ENCODE measurements around the gene WWOX. TPM values are rescaled to one million over a fixed set of nuclear protein-coding genes. Genes with fewer than 3 reads are reported as not detected.

Gene WWOX
- polyA plus RNA-seq, 1 donor (not counting 4 experiments of a cell fraction or from before 2014, with no cell fraction given) = 5.1 TPM

- Histone ChIP-seq H3K4me1 (ENCODE audit: control insufficient read depth, extremely low read depth, insufficient read depth, low read length) (no peaks in the 10 kb centered on the region), H3K9me3 (ENCODE audit: control insufficient read depth, low read depth, low read length) (no peaks in the 10 kb centered on the region), H3K4me2 (ENCODE audit: control insufficient read depth, extremely low read depth, insufficient read depth, low read depth, low read length) (no peak overlapping the region), H2AFZ (ENCODE audit: control insufficient read depth, low read length) (no peak overlapping the region), H3K9ac (ENCODE audit: control insufficient read depth, extremely low read depth, insufficient read depth, low read length) (no peak overlapping the region), H3K9me1 (ENCODE audit: control insufficient read depth, extremely low read depth, insufficient read depth, low read length) (no peaks in the 10 kb centered on the region), H3K36me3 (ENCODE audit: control insufficient read depth in 2 of 2, extremely low read depth in 1 of 2, insufficient read depth in 2 of 2, low read length in 2 of 2) (no peaks in the 10 kb centered on the region), H3K27ac (ENCODE audit: control insufficient read depth, insufficient read depth, low read length) (no peak overlapping the region), H4K20me1 (ENCODE audit: control insufficient read depth, extremely low read depth, insufficient read depth, low read length) (no peaks in the 10 kb centered on the region), H3K27me3 (ENCODE audit: control insufficient read depth, extremely low read depth, insufficient read depth, low read length) (peaks cover 3% of the 10 kb centered on the region), H3K4me3 (ENCODE audit: control insufficient read depth in 2 of 3, extremely low read depth in 1 of 3, insufficient read depth in 2 of 3, low read depth in 1 of 3, low read length in 3 of 3) (no peak overlapping the region), H3K79me2 (ENCODE audit: control insufficient read depth, insufficient read depth, low read length) (no peaks in the 10 kb centered on the region)
- dilution Hi-C loops (cut with MboI; ENCODE audit: extremely low pct_ligation_motif_present, low sequenced_read_pairs) = no loop called here
- TF ChIP-seq CTCF (optimal IDR thresholded peaks at IDR 0.05 in 1 of 3, IDR thresholded peaks at IDR 0.05 in 1 of 3, conservative IDR thresholded peaks at IDR 0.05 in 1 of 3; ENCODE audit: extremely low read depth in 1 of 3, insufficient read depth in 2 of 3, low read length in 3 of 3) (no peak), EZH2 (IDR thresholded peaks at IDR 0.05; ENCODE audit: low read length) (no peak)
- no peak for DNase-seq (ENCODE audit: low read depth, low spot score)
- FAIRE-seq = no peak
Measured at GRCh38 chr16:79001156-79001967, 901.9 kb downstream of the WWOX start.

- dilution Hi-C loops (cut with MboI; ENCODE audit: extremely low pct_ligation_motif_present, low sequenced_read_pairs) = no loop called here
Measured at GRCh38 chr16:79003026-79003609, 903.7 kb downstream of the WWOX start.

More at GRCh38 chr16:79003026-79003609, 903.7 kb downstream of the WWOX start:
- DNase-seq (ENCODE audit: low read depth, low spot score) (no peak), FAIRE-seq (no peak)
- Histone ChIP-seq H3K79me2 (ENCODE audit: control insufficient read depth, insufficient read depth, low read length) (no peaks in the 10 kb centered on the region), H2AFZ (ENCODE audit: control insufficient read depth, low read length) (no peak overlapping the region), H3K9ac (ENCODE audit: control insufficient read depth, extremely low read depth, insufficient read depth, low read length) (no peak overlapping the region), H3K9me1 (ENCODE audit: control insufficient read depth, extremely low read depth, insufficient read depth, low read length) (no peaks in the 10 kb centered on the region), H3K36me3 (ENCODE audit: control insufficient read depth in 2 of 2, extremely low read depth in 1 of 2, insufficient read depth in 2 of 2, low read length in 2 of 2) (no peaks in the 10 kb centered on the region), H3K4me3 (ENCODE audit: control insufficient read depth in 2 of 3, extremely low read depth in 1 of 3, insufficient read depth in 2 of 3, low read depth in 1 of 3, low read length in 3 of 3) (no peak overlapping the region), H4K20me1 (ENCODE audit: control insufficient read depth, extremely low read depth, insufficient read depth, low read length) (no peaks in the 10 kb centered on the region), H3K4me1 (ENCODE audit: control insufficient read depth, extremely low read depth, insufficient read depth, low read length) (peaks cover 8% of the 10 kb centered on the region), H3K27ac (ENCODE audit: control insufficient read depth, insufficient read depth, low read length) (no peak overlapping the region), H3K27me3 (ENCODE audit: control insufficient read depth, extremely low read depth, insufficient read depth, low read length) (peaks cover 3% of the 10 kb centered on the region), H3K4me2 (ENCODE audit: control insufficient read depth, extremely low read depth, insufficient read depth, low read depth, low read length) (no peak overlapping the region), H3K9me3 (ENCODE audit: control insufficient read depth, low read depth, low read length) (no peaks in the 10 kb centered on the region)
- TF ChIP-seq EZH2 (IDR thresholded peaks at IDR 0.05; ENCODE audit: low read length) (no peak), CTCF (optimal IDR thresholded peaks at IDR 0.05 in 1 of 3, IDR thresholded peaks at IDR 0.05 in 1 of 3, conservative IDR thresholded peaks at IDR 0.05 in 1 of 3; ENCODE audit: extremely low read depth in 1 of 3, insufficient read depth in 2 of 3, low read length in 3 of 3) (no peak)

Measured in keratinocyte (primary cell).